HG03558 (cell line): ENCODE results near the gene TTC9C.
"Not testable (repeated sequence)": the region's sequence is repeated elsewhere in the genome, so short reads cannot be mapped to it uniquely, and the experiment has no call there.

Experiments
- ATAC-seq: cut with Tn5 transposase; IDR thresholded peaks from one replicate; pipeline ENCODE4 v1.9.1; 2021; ENCODE audit warnings: moderate number of reproducible peaks; ENCODE audit not compliant: unreplicated experiment; ENCODE audit errors: extremely low read depth

Gene TTC9C

DNA sequence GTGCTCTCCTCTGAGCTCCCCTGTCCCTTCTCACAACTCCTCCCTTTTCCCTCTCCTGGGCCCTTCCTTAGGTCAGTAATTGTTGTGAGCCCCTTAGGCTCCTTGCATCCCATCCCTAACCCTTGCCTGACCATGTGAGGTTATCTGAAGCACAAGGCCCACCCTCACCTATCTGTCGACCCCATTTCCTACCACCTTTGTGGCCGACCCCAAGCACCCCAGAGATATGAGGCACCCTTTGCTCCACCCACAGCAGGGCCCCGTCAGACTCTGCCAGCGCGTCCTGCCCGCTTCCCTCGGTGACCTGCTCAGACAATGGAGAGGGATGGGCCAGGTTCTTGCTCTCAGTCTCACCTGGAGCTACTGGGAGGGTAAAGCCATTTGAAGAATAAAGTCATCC is 19.5 kb upstream of the TTC9C start:
- no peak for ATAC-seq

DNA sequence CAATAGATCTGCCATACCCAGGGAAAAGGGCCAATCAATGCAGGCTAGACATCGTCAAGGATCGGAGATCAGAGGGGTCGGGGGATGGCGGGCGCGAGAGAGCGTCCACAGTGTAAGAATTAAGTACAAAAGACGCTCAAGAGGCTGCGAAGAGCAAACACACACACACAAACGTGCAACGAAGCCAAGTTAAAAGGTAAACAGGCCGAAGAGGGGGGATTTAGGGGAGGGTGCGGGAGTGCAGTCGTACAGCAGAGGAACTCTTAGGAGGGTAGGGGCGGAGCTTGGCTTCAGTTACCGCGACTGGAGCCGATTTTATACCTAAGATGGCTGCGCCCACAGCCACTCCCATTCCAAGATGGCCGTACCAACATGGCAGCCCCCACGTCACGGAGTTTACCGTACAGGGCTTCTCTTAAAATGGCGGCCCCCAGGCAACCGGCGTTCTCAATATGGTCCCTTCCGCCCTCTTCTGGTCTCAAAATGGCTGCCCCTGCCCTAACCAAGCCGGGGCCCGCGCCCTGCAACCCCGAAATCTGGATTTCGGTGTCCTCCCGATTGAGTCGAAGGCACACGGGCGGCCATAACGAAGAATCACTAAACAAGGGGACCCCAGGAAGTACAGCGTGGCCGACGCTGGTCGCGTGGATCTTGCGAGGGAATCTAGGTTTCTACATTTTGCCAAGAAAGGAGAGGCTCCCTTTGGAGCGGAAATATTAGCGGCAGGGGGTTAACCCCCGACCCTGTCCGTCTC is 18.9 kb upstream of the TTC9C start:
- no peak for ATAC-seq

DNA sequence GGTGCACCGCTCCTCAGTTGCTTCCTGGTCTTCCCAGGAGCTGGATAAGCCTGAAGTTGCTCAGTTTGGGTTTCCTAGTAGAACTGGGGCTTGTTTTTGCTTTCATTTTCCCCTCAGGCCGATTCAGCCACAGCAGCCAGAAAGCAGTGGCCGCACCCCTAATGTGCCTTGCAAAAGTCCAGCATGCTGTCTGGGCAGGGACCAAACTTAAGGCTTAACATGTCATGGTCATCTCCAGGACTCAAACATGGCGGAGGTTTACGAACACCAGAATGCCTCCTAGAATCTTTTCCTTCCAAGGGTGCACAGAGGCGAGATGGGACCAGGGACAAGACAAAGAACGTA is 18.3 kb upstream of the TTC9C start:
- no peak for ATAC-seq

DNA sequence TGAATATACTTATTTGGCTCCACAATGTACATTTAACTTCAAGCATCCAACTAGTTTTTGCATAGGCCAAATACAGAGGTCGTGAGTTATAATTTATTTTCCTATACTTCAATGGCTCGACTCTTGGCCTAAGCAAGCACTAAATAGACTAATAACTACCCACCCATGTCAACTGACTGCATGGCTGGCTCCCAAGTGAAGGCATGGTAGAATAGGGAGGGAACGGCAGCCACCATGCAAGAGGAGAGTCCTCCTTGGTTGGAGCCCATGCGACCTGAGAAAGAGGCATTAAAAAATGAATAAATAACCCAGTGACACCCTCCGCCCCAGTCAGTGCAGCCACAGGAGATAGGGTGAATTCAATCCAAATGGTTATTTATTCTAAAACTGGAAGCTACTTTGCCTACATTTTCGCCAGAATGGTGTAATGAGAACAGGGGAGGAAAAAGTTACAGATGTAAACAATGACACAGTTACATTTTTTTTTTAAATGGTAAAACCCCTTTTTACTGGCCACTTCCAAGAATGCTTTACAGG is 15.9 kb upstream of the TTC9C start:
- no peak for ATAC-seq

- ATAC-seq = no peak
Measured at GRCh38 chr11:62712861-62713260, 15.4 kb upstream of the TTC9C start.

- no peak for ATAC-seq
Measured at GRCh38 chr11:62713343-62713742, 14.9 kb upstream of the TTC9C start.

GRCh38 chr11:62715150-62716130 is 12.8 kb upstream of the TTC9C start:
- ATAC-seq = no peak

GRCh38 chr11:62716206-62716605 is 12.1 kb upstream of the TTC9C start:
- no peak for ATAC-seq

DNA sequence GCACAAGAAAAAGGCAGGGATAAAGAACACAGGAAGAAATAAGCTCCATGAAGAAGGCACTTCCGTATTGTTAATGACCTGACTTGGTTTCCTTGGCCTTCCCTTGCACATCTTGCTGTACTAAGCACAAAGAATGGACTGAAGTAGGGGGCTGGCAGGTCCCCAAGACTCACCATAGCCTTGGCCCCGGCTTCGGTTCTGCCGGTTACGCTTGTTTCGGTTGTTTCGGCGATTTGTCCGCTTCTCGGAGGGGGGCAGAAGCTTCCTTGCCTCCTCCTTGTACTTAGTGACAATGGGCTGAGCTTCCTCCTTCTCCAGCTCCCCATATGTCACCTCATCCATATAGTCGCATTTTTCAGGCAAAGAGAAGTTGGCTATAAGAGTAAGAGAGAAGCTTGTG is 11.5 kb upstream of the TTC9C start:
- ATAC-seq = no peak

DNA sequence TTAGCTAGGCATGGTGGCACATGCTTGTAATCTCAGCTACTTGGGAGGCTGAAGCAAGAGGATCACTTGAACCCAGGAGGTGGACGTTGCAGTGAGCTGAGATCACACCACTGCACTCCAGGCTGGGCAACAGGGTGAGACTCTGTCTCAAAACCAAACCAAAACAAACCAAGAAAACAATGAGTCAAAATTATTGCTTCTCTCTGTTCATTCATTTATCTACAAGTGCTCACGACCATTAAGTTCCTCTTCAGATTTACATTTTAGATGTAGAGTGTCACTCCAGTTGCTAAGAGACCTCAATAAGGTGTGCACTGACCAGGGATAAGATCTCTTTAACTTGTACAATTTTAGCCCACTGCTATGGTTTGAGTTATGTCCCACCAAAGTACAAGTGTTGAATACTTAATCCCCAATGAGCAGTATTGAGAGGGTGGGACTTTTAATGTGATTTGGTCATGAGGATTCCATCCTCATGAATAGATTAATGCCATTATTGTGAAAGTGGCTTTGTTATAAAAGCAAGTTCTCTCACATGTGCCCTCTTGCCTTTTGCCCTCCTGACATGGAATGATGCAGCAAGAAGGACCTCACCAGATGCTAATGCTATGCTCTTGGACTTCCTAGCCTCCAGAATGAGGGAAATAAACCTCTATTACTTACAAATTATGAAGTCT is 8.8 kb upstream of the TTC9C start:
- ATAC-seq = no peak

DNA sequence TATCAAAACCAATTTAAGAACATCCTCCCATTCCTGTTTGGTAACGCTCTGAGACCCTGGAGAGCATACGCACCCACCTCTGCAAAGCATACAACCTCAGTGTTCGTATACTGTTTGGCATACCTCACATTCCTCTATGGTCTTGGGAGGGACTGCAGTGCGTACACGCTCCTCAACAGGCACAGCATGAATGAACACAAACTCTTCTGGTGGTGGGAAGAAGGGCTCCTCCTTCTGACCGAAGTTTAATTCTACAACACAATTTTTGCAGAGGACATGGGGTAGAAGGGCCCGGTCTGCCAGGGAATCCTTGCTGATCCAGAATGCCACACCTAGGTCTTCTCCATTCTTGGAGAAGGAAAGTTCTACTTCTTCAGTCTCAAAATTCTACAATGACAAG is 6.3 kb upstream of the TTC9C start:
- no peak for ATAC-seq

DNA sequence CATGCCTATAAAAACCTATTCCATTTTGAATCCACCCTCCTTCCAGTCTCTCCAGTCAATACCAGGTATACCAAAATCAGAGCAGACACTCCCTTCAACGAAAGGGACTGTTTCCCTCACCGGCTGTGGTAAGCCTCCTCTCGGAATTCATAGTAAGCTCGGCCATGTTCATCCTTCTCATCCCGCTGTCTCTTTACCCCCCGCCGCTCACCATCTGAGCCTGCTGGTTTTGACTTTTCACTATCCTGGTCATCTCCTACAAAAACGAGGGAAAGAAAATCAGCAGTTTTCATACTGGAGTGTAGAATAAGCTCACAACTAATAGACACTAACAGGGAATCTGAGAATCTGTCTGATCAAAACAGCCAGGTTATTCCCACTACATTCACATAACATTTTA is 4.1 kb upstream of the TTC9C start:
- ATAC-seq = no peak

DNA sequence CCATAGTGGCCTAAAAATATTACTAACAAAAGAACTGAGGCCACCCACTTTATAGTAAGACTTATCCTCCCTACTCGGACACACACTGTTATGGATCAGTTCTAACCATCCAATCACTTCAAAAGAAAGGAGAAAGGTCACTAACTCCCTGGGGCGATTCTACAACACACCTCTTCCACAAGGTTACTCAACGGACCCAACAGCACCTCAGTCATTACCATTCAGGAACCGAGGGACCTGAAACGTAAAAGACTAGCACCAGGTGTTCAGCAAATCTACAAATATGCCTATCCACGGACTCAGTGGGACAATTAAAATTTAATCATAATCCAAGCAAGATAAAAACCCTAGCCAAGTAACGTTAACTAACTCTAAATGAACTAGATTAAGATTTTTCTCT is 2.6 kb upstream of the TTC9C start:
- no peak for ATAC-seq

DNA sequence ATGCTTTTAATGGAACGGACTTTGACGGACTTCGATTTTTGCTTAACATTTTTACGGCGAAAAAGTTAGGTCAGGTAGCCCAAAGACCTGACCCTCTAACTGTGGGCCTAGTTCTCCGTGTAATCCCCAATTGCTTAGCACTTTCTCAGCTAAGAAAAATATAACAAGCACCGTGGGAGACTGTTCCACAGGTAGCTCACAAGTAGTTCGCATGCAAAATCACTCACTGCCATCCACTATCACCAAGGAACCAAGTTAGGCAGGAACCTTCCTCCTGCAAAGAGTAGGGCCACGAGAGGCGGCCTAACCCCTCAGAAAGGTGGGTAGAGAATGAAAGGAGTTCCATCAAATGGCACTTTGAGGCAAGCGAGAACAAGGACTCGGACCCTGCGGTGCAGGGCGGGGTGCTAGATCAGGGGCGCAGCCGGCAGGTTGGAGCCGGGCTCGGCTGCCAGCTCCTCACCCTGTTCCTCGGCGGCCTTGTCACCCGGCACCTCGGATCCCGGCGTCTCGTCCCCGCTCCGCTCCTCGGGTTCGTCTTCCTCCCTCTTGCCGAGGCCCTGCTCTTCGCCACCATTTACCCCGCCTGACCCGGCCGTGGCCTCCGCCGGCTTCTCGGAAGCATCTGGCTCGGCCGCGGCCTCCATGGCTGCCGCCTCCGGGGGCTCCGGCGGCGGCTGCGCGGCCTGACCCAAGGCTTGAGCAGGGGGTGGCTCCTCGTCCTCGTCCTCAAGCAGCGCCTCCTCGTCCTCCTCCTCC is 2.0 kb upstream of the TTC9C start:
- no peak for ATAC-seq

- ATAC-seq = no peak
Measured at GRCh38 chr11:62726915-62727164, 1.4 kb upstream of the TTC9C start.

- peak; percentile 42 for ATAC-seq
Measured at GRCh38 chr11:62727165-62727871, 968 bp upstream of the TTC9C start, which contains the start of gene HNRNPUL2. Gene HNRNPUL2 (minus strand): TSS chr11:62727457. CDS start chr11:62727156, 301 bp downstream.

DNA sequence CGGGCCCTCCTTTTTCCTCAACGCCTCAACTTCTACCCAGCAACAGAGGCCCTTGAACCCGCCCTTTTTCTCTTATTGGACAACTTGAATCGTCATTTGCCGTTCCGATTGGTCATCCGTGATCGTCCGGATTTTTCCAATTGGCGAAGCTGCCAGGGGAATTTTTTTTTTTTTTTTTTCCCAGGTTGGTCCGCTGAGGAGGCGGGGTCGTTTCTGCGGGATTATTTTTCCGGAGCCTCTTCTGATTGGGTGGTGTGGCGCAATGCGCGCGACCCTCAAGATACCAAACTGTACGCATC is 465 bp upstream of the TTC9C start:
- ATAC-seq = peak; percentile 27

DNA sequence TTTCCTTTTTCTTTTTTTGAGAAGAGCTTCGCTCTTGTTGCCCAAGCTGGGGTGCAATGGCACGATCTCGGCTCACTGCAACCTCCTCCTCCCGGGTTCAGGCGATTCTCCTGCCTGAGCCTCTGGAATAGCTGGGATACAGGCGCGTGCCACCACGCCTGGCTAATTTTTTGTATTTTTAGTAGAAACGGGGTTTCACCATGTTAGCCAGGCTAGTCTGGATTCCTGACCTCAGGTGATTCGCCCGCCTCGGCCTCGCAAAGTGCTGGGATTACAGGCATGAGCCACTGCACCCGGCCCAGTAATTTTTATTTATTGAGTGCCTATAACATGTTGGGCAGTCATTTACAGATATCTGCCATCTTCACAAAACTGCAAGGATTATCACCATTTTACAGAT is 1.8 kb downstream of the TTC9C start:
- not testable (repeated sequence) for ATAC-seq

- ATAC-seq = no peak
Measured at GRCh38 chr11:62732830-62733229, 4.5 kb downstream of the TTC9C start.

GRCh38 chr11:62737196-62737595 is 8.9 kb downstream of the TTC9C start:
- ATAC-seq = no peak
